GM12892 (cell line): ENCODE results near the gene ITIH5.
"Not testable (repeated sequence)": the region's sequence is repeated elsewhere in the genome, so short reads cannot be mapped to it uniquely, and the experiment has no call there.

Source experiments
- DNase-seq: peaks from one replicate; pipeline ENCODE4 v3.0.0; 2011; ENCODE audit not compliant: insufficient read length
- FAIRE-seq: peaks from 2 replicates; lab custom pipeline; 2011; peaks lifted over from hg19 to GRCh38; lab: Jason Lieb, UNC
- POLR2A ChIP-seq: IDR thresholded peaks from 2 replicates; pipeline ENCODE4 v1.6.1; 2011; ENCODE audit warnings: low read depth, low read length, control low read depth
- POLR2AphosphoS5 ChIP-seq: IDR thresholded peaks from 2 replicates; pipeline ENCODE4 v1.6.1; 2011; ENCODE audit warnings: low read depth, low read length, control low read depth
- TAF1 ChIP-seq: IDR thresholded peaks from 2 replicates; pipeline ENCODE4 v1.6.1; 2011; ENCODE audit warnings: low read depth, mild to moderate bottlenecking, control low read depth, low read length, borderline replicate concordance

Gene ITIH5

GRCh38 chr10:7702288-7702812 lies 35.6 kb upstream of the ITIH5 start:
- DNase-seq, result no peak
- TF ChIP-seq POLR2A (no peak), POLR2AphosphoS5 (no peak), TAF1 (no peak)
- no peak for FAIRE-seq

GRCh38 chr10:7701158-7701742 lies 34.5 kb upstream of the ITIH5 start:
- no peak for FAIRE-seq
- TF ChIP-seq POLR2AphosphoS5 (no peak), POLR2A (no peak), TAF1 (no peak)
- DNase-seq, result no peak

GRCh38 chr10:7700577-7701125 lies 33.9 kb upstream of the ITIH5 start:
- FAIRE-seq (no peak), DNase-seq (no peak)
- no peak for TF ChIP-seq POLR2A
- no peak for TF ChIP-seq POLR2AphosphoS5
- no peak for TF ChIP-seq TAF1

GRCh38 chr10:7697426-7697825 lies 30.7 kb upstream of the ITIH5 start:
- TF ChIP-seq TAF1 (no peak), POLR2A (no peak), POLR2AphosphoS5 (no peak)
- FAIRE-seq (no peak), DNase-seq (no peak)

- no peak for FAIRE-seq
- DNase-seq, result no peak
Measured at GRCh38 chr10:7696545-7696944, 29.8 kb upstream of the ITIH5 start.

GRCh38 chr10:7693194-7693593 lies 26.4 kb upstream of the ITIH5 start:
- FAIRE-seq, result not testable (repeated sequence)

More at GRCh38 chr10:7696545-7696944, 29.8 kb upstream of the ITIH5 start:
- TF ChIP-seq TAF1 (no peak), POLR2AphosphoS5 (no peak), POLR2A (no peak)

GRCh38 chr10:7692368-7692767 lies 25.6 kb upstream of the ITIH5 start:
- FAIRE-seq, DNase-seq: not testable (repeated sequence)

More at GRCh38 chr10:7693194-7693593, 26.4 kb upstream of the ITIH5 start:
- DNase-seq, result not testable (repeated sequence)

- not testable (repeated sequence) for FAIRE-seq, DNase-seq
Measured at GRCh38 chr10:7690885-7691597, 24.3 kb upstream of the ITIH5 start.

- DNase-seq (no peak), FAIRE-seq (no peak)
- TF ChIP-seq POLR2AphosphoS5 (no peak), POLR2A (no peak), TAF1 (no peak)
Measured at GRCh38 chr10:7689591-7689990, 22.8 kb upstream of the ITIH5 start.

GRCh38 chr10:7687228-7687907 lies 20.6 kb upstream of the ITIH5 start:
- TF ChIP-seq POLR2A (no peak), POLR2AphosphoS5 (no peak), TAF1 (no peak)
- DNase-seq, result peak; percentile 36
- no peak for FAIRE-seq

GRCh38 chr10:7686351-7687171 lies 19.8 kb upstream of the ITIH5 start:
- no peak for DNase-seq
- FAIRE-seq, result no peak
- TF ChIP-seq TAF1 (no peak), POLR2AphosphoS5 (no peak), POLR2A (no peak)

GRCh38 chr10:7680078-7680477 lies 13.3 kb upstream of the ITIH5 start:
- FAIRE-seq, DNase-seq: not testable (repeated sequence)
